Thoracic aorta (tissue), 2 donors: ENCODE results near the gene ACTBL2. TPM values are rescaled to one million over a fixed set of nuclear protein-coding genes. Genes with fewer than 3 reads are reported as not detected.

Experiments
- ATAC-seq: fragments of 150-250 bp; one replicate; pipeline ENCODE4 v1.8.0; 2017; ENCODE audit warnings: low read depth; ENCODE audit not compliant: insufficient number of reproducible peaks, low FRiP score
- DNase-seq: peaks from one replicate; pipeline ENCODE4 v3.0.0-alpha.2; 2020; ENCODE audit warnings: low spot score
- H3K27ac ChIP-seq, 2 donors: fragments of 200-600 bp; sonication (generic); 1 replicate in 1 of 2; 2 replicates in 1 of 2; pipeline ENCODE4 v1.5.1; 2016; ENCODE audit warnings: mild to moderate bottlenecking in 2 of 2, moderate library complexity in 2 of 2
- H3K27me3 ChIP-seq: fragments of 200-600 bp; sonication (generic); replicated peaks from 2 replicates; pipeline ENCODE4 v1.6.0; 2016; ENCODE audit warnings: mild to moderate bottlenecking; ENCODE audit not compliant: insufficient read depth
- H3K36me3 ChIP-seq: fragments of 200-600 bp; sonication (generic); one replicate; pipeline ENCODE4 v1.5.1; 2016
- H3K4me1 ChIP-seq, 2 donors: fragments of 200-600 bp; sonication (generic); 1 replicate in 1 of 2; 2 replicates in 1 of 2; pipeline versions ENCODE4 v1.5.1 to v1.6.0; 2016; ENCODE audit warnings: low read depth in 2 of 2, mild to moderate bottlenecking in 1 of 2; ENCODE audit not compliant: control insufficient read depth in 1 of 2
- H3K4me3 ChIP-seq: fragments of 200-600 bp; sonication (generic); 2 replicates; pipeline ENCODE4 v1.5.1; 2016; ENCODE audit warnings: mild to moderate bottlenecking
- H3K9me3 ChIP-seq: fragments of 200-600 bp; sonication (generic); 2 replicates; pipeline ENCODE4 v1.5.1; 2016
- total RNA-seq, 2 donors: library from RNA; depleted of rRNA; stranded (reverse); fragments of >200 nt; gene quantifications; one replicate each; pipeline versions ENCODE4 v1.1.0 to v1.2.3, GENCODE V29; 2016
- TF ChIP-seq, protein P1 (sequence below): fragments of 200-600 bp; sonication (generic); IDR thresholded peaks from one replicate; pipeline ENCODE4 v1.5.1; 2019; ENCODE audit warnings: antibody characterized with exemption

Gene ACTBL2
- total RNA-seq, 2 donors from 2014 or later: not detected

- ATAC-seq (no peak), DNase-seq (no peak)
- no peaks in the 10 kb centered on the region for H3K9me3 ChIP-seq
- TF ChIP-seq, protein P1, sequence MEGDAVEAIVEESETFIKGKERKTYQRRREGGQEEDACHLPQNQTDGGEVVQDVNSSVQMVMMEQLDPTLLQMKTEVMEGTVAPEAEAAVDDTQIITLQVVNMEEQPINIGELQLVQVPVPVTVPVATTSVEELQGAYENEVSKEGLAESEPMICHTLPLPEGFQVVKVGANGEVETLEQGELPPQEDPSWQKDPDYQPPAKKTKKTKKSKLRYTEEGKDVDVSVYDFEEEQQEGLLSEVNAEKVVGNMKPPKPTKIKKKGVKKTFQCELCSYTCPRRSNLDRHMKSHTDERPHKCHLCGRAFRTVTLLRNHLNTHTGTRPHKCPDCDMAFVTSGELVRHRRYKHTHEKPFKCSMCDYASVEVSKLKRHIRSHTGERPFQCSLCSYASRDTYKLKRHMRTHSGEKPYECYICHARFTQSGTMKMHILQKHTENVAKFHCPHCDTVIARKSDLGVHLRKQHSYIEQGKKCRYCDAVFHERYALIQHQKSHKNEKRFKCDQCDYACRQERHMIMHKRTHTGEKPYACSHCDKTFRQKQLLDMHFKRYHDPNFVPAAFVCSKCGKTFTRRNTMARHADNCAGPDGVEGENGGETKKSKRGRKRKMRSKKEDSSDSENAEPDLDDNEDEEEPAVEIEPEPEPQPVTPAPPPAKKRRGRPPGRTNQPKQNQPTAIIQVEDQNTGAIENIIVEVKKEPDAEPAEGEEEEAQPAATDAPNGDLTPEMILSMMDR: no peak
- no peaks in the 10 kb centered on the region for H3K27me3 ChIP-seq
- H3K4me3 ChIP-seq: no peak overlapping the region
- peak overlapping the region in 1 of 2 donors; percentile 11 for H3K27ac ChIP-seq
- H3K36me3 ChIP-seq: no peaks in the 10 kb centered on the region
- H3K4me1 ChIP-seq: peaks cover 11 to 61% of the 10 kb centered on the region in 2 donors
These were observed 48.4 kb downstream of the ACTBL2 start for GRCh38 chr5:57434227-57434640.

- no peak overlapping the region for H3K27ac ChIP-seq
- ATAC-seq (no peak), DNase-seq (no peak)
- no peaks in the 10 kb centered on the region for H3K9me3 ChIP-seq
- TF ChIP-seq, protein P1: no peak
- no peak overlapping the region for H3K4me3 ChIP-seq
- H3K27me3 ChIP-seq: no peaks in the 10 kb centered on the region
- peaks cover 11 to 54% of the 10 kb centered on the region in 2 donors for H3K4me1 ChIP-seq
- no peaks in the 10 kb centered on the region for H3K36me3 ChIP-seq
These were observed 49.7 kb downstream of the ACTBL2 start for GRCh38 chr5:57432876-57433275.

DNA sequence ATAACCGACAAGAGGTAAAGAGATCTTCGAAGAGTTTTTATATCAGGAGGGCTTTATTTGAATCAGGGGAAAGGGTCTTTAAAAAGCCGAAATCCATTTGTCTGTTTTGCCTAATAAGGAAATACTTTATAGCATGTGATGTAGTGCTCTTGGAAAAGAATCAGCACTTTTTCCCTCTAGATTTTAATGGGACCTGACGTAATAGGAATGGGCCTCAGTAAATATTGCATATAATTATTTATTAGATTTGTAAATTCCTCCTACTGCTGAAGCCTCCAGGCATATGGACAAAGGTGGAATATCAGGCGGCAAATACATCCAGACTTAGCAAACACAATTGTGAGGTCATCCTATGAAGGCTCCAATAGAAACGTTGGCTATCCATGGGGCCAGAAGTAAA is 50.9 kb downstream of the ACTBL2 start:
- H3K9me3 ChIP-seq: no peaks in the 10 kb centered on the region
- no peak for DNase-seq
- H3K27me3 ChIP-seq: no peaks in the 10 kb centered on the region
- ATAC-seq: no peak
- H3K4me1 ChIP-seq: peaks cover 11 to 44% of the 10 kb centered on the region in 2 donors
- H3K4me3 ChIP-seq: no peak overlapping the region
- TF ChIP-seq, protein P1: no peak
- no peaks in the 10 kb centered on the region for H3K36me3 ChIP-seq
- no peak overlapping the region for H3K27ac ChIP-seq
